ENCODE results near the gene MGST2.

GRCh38 chr4:139740121-139740520, 74.5 kb downstream of the MGST2 start:
- TF ChIP-seq TAF1 (IDR thresholded peaks at IDR 0.05; ENCODE audit: low read depth) = no peak
- TF ChIP-seq, protein P1, sequence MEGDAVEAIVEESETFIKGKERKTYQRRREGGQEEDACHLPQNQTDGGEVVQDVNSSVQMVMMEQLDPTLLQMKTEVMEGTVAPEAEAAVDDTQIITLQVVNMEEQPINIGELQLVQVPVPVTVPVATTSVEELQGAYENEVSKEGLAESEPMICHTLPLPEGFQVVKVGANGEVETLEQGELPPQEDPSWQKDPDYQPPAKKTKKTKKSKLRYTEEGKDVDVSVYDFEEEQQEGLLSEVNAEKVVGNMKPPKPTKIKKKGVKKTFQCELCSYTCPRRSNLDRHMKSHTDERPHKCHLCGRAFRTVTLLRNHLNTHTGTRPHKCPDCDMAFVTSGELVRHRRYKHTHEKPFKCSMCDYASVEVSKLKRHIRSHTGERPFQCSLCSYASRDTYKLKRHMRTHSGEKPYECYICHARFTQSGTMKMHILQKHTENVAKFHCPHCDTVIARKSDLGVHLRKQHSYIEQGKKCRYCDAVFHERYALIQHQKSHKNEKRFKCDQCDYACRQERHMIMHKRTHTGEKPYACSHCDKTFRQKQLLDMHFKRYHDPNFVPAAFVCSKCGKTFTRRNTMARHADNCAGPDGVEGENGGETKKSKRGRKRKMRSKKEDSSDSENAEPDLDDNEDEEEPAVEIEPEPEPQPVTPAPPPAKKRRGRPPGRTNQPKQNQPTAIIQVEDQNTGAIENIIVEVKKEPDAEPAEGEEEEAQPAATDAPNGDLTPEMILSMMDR (IDR thresholded peaks at IDR 0.05; ENCODE audit: poor library complexity, severe bottlenecking) = no peak
- TF ChIP-seq EZH2 (IDR thresholded peaks at IDR 0.05; ENCODE audit: borderline replicate concordance, insufficient read depth, low read length, poor library complexity, severe bottlenecking) = no peak
- no peak for TF ChIP-seq POLR2AphosphoS5 (IDR thresholded peaks at IDR 0.05)
- no peak for TF ChIP-seq SMC3 (conservative IDR thresholded peaks at IDR 0.05; ENCODE audit: poor library complexity)
- no peak for TF ChIP-seq EP300 (conservative IDR thresholded peaks at IDR 0.05; ENCODE audit: poor library complexity, severe bottlenecking)

Data from neural cell (in vitro differentiated cells).